ENCODE results near the gene KCNIP1. TPM values are rescaled to one million over a fixed set of nuclear protein-coding genes. Genes with fewer than 3 reads are reported as not detected.

The KCNIP1 gene
- polyA plus RNA-seq, 1 of the 3 experiments (the other 2 are of a cell fraction), result 1.3 TPM

GRCh38 chr5:170640731-170641588 is 137.1 kb downstream of the KCNIP1 start (continued):
- TF ChIP-seq, protein P1, sequence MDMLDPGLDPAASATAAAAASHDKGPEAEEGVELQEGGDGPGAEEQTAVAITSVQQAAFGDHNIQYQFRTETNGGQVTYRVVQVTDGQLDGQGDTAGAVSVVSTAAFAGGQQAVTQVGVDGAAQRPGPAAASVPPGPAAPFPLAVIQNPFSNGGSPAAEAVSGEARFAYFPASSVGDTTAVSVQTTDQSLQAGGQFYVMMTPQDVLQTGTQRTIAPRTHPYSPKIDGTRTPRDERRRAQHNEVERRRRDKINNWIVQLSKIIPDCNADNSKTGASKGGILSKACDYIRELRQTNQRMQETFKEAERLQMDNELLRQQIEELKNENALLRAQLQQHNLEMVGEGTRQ (IDR thresholded peaks at IDR 0.05; ENCODE audit: borderline replicate concordance, low read depth, low read length), result no peak
- TF ChIP-seq GATA2 (CRISPR knock-in tag; IDR thresholded peaks at IDR 0.05) (no peak), EP300 (IDR thresholded peaks at IDR 0.05; ENCODE audit: borderline replicate concordance in 1 of 2, low read depth in 1 of 2, low read length in 1 of 2) (no peak), FOXJ3 (CRISPR knock-in tag; IDR thresholded peaks at IDR 0.05) (no peak), TAF1 (IDR thresholded peaks at IDR 0.05; ENCODE audit: borderline replicate concordance, low read depth, low read length) (no peak)

DNA sequence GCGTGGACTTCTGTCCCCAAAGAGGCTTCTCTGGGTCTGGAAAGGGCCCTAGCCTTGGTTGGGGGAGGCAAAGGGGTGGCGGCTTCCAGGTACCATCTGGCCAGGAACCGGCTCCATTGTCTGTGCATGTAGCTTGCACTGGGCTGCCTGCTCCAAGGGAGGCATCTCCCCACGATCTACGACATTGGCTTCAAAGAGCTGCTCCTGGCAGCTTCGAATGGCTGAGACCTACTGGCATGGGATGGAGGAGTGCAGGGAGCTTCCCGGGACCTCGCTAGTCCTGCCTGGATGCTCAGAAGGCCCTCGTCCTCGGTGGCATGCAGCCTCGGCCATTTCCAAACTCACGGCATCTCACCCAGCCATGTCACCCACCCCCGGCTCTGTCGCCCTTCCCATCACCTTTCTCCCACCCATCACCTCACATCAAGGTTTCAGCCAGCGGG is 137.8 kb downstream of the KCNIP1 start:
- Histone ChIP-seq H3K36me3 (replicated peaks in 1 of 2; ENCODE audit: control insufficient read depth in 1 of 2, insufficient read depth in 2 of 2, low read length in 1 of 2) (no peaks in the 10 kb centered on the region), H3F3A (replicated peaks; ENCODE audit: insufficient read depth) (no peaks in the 10 kb centered on the region), H2AFZ (ENCODE audit: low read depth) (no peak overlapping the region), H3K4me1 (ENCODE audit: control insufficient read depth in 1 of 2, insufficient read depth in 2 of 2, low read depth in 1 of 2, low read length in 1 of 2) (no peaks in the 10 kb centered on the region; a peak in 1 of 4 replicates), H3K9me3 (no peaks in the 10 kb centered on the region), H3K9ac (no peak overlapping the region), H3K27ac (ENCODE audit: low read depth in 2 of 2, low read length in 1 of 2) (no peak overlapping the region), H3K27me3 (ENCODE audit: insufficient read depth) (no peaks in the 10 kb centered on the region; the same call in 1 of the 2 replicates), H4K20me1 (ENCODE audit: insufficient read depth) (no peaks in the 10 kb centered on the region), H3K4me2 (no peak overlapping the region), H3K4me3 (ENCODE audit: low read depth in 2 of 2, low read length in 1 of 2) (no peak overlapping the region), H3K9me2 (no peaks in the 10 kb centered on the region), H3K79me2 (ENCODE audit: insufficient read depth) (no peaks in the 10 kb centered on the region)
- CTCF ChIA-PET, result interaction anchor here (0.8 to 1.9 kb wide), 2 partner anchors 9 to 39 kb away, joined by 4 to 7 read pairs; no protein-coding TSS in a partner anchor
- DNase-seq, result no peak
- WGBS (ENCODE audit: low lambda C conversion rate), result 73% methylated on average over 9 of the region's 15 CpGs
- no peak for TF ChIP-seq JUND (IDR thresholded peaks at IDR 0.05)
- TF ChIP-seq TAF1 (IDR thresholded peaks at IDR 0.05; ENCODE audit: borderline replicate concordance, low read depth, low read length), result no peak
- TF ChIP-seq GATA2 (CRISPR knock-in tag; IDR thresholded peaks at IDR 0.05), result no peak
- no peak for TF ChIP-seq RXRA (IDR thresholded peaks at IDR 0.05; ENCODE audit: borderline replicate concordance, low read depth)
- TF ChIP-seq MXI1 (IDR thresholded peaks at IDR 0.05; ENCODE audit: low read depth, low read length), result no peak
- TF ChIP-seq EZH2phosphoT487 (IDR thresholded peaks at IDR 0.05; ENCODE audit: borderline replicate concordance, low read depth), result no peak
- TF ChIP-seq, protein P2, sequence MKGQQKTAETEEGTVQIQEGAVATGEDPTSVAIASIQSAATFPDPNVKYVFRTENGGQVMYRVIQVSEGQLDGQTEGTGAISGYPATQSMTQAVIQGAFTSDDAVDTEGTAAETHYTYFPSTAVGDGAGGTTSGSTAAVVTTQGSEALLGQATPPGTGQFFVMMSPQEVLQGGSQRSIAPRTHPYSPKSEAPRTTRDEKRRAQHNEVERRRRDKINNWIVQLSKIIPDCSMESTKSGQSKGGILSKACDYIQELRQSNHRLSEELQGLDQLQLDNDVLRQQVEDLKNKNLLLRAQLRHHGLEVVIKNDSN (IDR thresholded peaks at IDR 0.05; ENCODE audit: borderline replicate concordance, low read depth), result no peak
- TF ChIP-seq FOSL2 (IDR thresholded peaks at IDR 0.05; ENCODE audit: borderline replicate concordance, low read depth), result no peak
- TF ChIP-seq TEAD4 (IDR thresholded peaks at IDR 0.05; ENCODE audit: borderline replicate concordance, insufficient read depth), result no peak
- TF ChIP-seq FOXM1 (IDR thresholded peaks at IDR 0.05; ENCODE audit: low read depth), result no peak
- no peak for TF ChIP-seq TCF12 (IDR thresholded peaks at IDR 0.05)
- TF ChIP-seq MEF2A (IDR thresholded peaks at IDR 0.05; ENCODE audit: borderline replicate concordance, low read depth), result no peak
- TF ChIP-seq SMC3 (IDR thresholded peaks at IDR 0.05; ENCODE audit: low read depth, low read length), result no peak
- TF ChIP-seq YY1 (IDR thresholded peaks at IDR 0.05; ENCODE audit: low read depth), result no peak
- TF ChIP-seq RFX5 (IDR thresholded peaks at IDR 0.05; ENCODE audit: low read length), result no peak
- TF ChIP-seq, protein P1 (IDR thresholded peaks at IDR 0.05; ENCODE audit: borderline replicate concordance, low read depth, low read length), result no peak
- POLR2A ChIA-PET, result no interaction called here

Data from SK-N-SH (cell line).